Natural killer cell (primary cell): Measurements from ENCODE around the gene CYTH1. TPM values are rescaled to one million over a fixed set of nuclear protein-coding genes. Genes with fewer than 3 reads are reported as not detected.

Source experiments
- ATAC-seq, 3 donors: fragments of 150-1000 bp in 2 of 3; fragments of 200-7000 bp in 1 of 3; cut with Tn5 transposase; 1 replicate in 1 of 3; 2 replicates in 2 of 3; pipeline ENCODE4 v1.10.0; 2021; ENCODE audit warnings: mild to moderate bottlenecking in 2 of 3, moderate library complexity in 2 of 3
- DNase-seq, 2 donors: peaks; one replicate each; pipeline versions ENCODE4 v3.0.0 to v3.0.0-alpha.2; 2013 to 2021; ENCODE audit warnings: mixed read lengths in 1 of 2
- H3K27ac ChIP-seq: one replicate; pipeline ENCODE4 v1.5.1; 2013; ENCODE audit warnings: mild to moderate bottlenecking, low read length
- H3K27me3 ChIP-seq: one replicate; pipeline ENCODE4 v1.6.1; 2013; ENCODE audit warnings: low read length; ENCODE audit not compliant: control insufficient read depth, insufficient read depth
- H3K36me3 ChIP-seq: one replicate; pipeline ENCODE4 v1.6.1; 2013; ENCODE audit warnings: low read length; ENCODE audit not compliant: control insufficient read depth, insufficient read depth
- H3K4me1 ChIP-seq: one replicate; pipeline ENCODE4 v1.6.1; 2013; ENCODE audit warnings: low read length; ENCODE audit not compliant: control insufficient read depth, insufficient read depth
- H3K4me3 ChIP-seq: one replicate; pipeline ENCODE4 v1.5.1; 2013; ENCODE audit warnings: low read length
- H3K9me3 ChIP-seq: one replicate; pipeline ENCODE4 v1.6.1; 2013; ENCODE audit warnings: low read length; ENCODE audit not compliant: control insufficient read depth, insufficient read depth
- H3K27ac Mint-ChIP-seq, 2 donors: one replicate each; pipeline ENCODE4 v1.8.0; 2022; ENCODE audit warnings: mild to moderate bottlenecking in 2 of 2, mixed read lengths in 2 of 2, moderate library complexity in 1 of 2
- H3K27me3 Mint-ChIP-seq, 2 donors: one replicate each; pipeline ENCODE4 v1.8.0; 2022; ENCODE audit warnings: low read depth in 2 of 2, mixed read lengths in 2 of 2
- H3K36me3 Mint-ChIP-seq: one replicate; pipeline ENCODE4 v1.8.0; 2022; ENCODE audit warnings: mixed read lengths
- H3K4me1 Mint-ChIP-seq, 2 donors: one replicate each; pipeline ENCODE4 v1.8.0; 2022; ENCODE audit warnings: mixed read lengths in 2 of 2
- H3K4me3 Mint-ChIP-seq: one replicate; pipeline ENCODE4 v1.8.0; 2022; ENCODE audit warnings: mild to moderate bottlenecking, moderate library complexity, mixed read lengths
- H3K9me3 Mint-ChIP-seq, 2 donors: one replicate each; pipeline ENCODE4 v1.8.0; 2022; ENCODE audit warnings: mixed read lengths in 2 of 2
- WGBS: methylation state at CpG from one replicate; pipeline ENCODE4 v1.1.7; 2013; ENCODE audit warnings: missing lambda C conversion rate; ENCODE audit not compliant: insufficient coverage; 5-methylcytosine and 5-hydroxymethylcytosine counted together
- intact Hi-C: fragments of 100-400 bp; cut with micrococcal nuclease; formaldehyde crosslinking; loops from one replicate; pipeline ENCODE4 v1.14.2; 2022
- total RNA-seq, 4 donors: library from RNA; stranded (reverse); fragments of 120-200 nt in 1 of 4; gene quantifications; one replicate each; pipeline versions ENCODE4 v1.2.3 to v1.2.4, GENCODE V29; 2013 to 2022
- TF ChIP-seq, protein P1 (sequence below): fragments of 200-600 bp; IDR thresholded peaks from one replicate; pipeline ENCODE4 v1.8.0; 2022; ENCODE audit warnings: antibody characterized with exemption

Gene CYTH1
- total RNA-seq, 3 donors from 2014 or later (not counting 1 experiment from before 2014, with no cell fraction given), result 437 to 514 (median 457) TPM

DNA sequence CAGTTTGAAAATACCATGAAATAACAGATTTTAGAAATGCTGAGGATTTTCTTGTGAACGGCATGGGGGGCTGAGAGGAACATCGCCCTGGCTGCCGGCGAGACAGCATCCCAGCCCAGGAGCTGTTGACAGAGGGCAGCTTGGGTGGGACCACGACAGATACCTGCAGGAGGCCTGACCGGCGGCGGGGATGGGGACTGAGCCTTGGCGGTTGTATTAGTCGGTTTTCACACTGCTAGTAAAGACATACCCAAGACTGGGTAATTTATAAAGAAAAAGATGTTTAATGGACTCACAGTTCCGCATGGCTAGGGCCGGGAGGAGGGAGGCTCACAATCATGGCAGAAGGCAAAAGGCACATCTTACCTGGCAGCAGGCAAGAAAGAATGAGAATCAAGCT lies 122.5 kb downstream of the CYTH1 start:
- no peak overlapping the region for H3K4me3 Mint-ChIP-seq
- Histone ChIP-seq H3K27ac (no peak overlapping the region), H3K9me3 (no peaks in the 10 kb centered on the region), H3K4me1 (peaks cover 1% of the 10 kb centered on the region), H3K36me3 (no peaks in the 10 kb centered on the region), H3K4me3 (no peak overlapping the region), H3K27me3 (no peaks in the 10 kb centered on the region)
- DNase-seq, result no peak
- no peaks in the 10 kb centered on the region for H3K9me3 Mint-ChIP-seq
- 97% methylated on average over 12 of the region's 12 CpGs for WGBS
- peaks cover 3 to 10% of the 10 kb centered on the region in 2 donors for H3K4me1 Mint-ChIP-seq
- intact Hi-C loops, result no loop called here
- TF ChIP-seq, protein P1, sequence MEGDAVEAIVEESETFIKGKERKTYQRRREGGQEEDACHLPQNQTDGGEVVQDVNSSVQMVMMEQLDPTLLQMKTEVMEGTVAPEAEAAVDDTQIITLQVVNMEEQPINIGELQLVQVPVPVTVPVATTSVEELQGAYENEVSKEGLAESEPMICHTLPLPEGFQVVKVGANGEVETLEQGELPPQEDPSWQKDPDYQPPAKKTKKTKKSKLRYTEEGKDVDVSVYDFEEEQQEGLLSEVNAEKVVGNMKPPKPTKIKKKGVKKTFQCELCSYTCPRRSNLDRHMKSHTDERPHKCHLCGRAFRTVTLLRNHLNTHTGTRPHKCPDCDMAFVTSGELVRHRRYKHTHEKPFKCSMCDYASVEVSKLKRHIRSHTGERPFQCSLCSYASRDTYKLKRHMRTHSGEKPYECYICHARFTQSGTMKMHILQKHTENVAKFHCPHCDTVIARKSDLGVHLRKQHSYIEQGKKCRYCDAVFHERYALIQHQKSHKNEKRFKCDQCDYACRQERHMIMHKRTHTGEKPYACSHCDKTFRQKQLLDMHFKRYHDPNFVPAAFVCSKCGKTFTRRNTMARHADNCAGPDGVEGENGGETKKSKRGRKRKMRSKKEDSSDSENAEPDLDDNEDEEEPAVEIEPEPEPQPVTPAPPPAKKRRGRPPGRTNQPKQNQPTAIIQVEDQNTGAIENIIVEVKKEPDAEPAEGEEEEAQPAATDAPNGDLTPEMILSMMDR, result no peak
- H3K27ac Mint-ChIP-seq, result no peak overlapping the region
- no peaks in the 10 kb centered on the region for H3K27me3 Mint-ChIP-seq
- ATAC-seq, result no peak
- H3K36me3 Mint-ChIP-seq, result no peaks in the 10 kb centered on the region

DNA sequence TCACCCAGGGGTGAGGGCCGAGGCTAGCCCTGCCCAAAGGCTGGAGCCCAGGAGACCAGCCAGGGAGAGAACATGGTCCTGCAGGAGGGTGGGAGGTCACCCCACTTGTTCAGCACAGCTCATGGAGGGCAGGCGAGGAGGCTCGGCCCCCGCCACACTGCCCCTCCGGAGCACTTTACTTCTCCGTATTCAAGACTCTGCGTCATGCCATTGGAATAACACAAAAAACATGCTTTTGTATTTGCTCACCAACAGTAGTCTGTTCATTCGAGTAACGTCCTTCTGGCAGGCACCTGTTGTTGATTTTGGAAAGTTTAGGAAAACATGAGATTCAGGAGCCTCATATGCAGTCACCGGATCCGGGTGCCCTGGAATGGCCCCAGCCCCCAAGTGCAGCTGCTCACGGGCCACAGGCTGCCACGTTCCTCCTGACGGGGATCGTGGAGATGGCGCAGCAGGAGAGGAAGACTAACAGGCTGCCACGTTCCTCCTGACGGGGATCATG lies 123.7 kb downstream of the CYTH1 start:
- H3K27ac Mint-ChIP-seq, result no peak overlapping the region
- H3K4me1 Mint-ChIP-seq, result peaks cover 0 to 4% of the 10 kb centered on the region in 2 donors
- H3K4me3 Mint-ChIP-seq, result no peak overlapping the region
- WGBS, result 96% methylated on average over 18 of the region's 18 CpGs
- intact Hi-C loops, result no loop called here
- no peak overlapping the region for H3K4me3 ChIP-seq
- H3K27me3 ChIP-seq, result no peaks in the 10 kb centered on the region
- H3K27me3 Mint-ChIP-seq, result no peaks in the 10 kb centered on the region
- no peaks in the 10 kb centered on the region for H3K36me3 Mint-ChIP-seq
- no peaks in the 10 kb centered on the region for H3K9me3 ChIP-seq
- H3K9me3 Mint-ChIP-seq, result no peaks in the 10 kb centered on the region
- no peaks in the 10 kb centered on the region for H3K4me1 ChIP-seq
- H3K27ac ChIP-seq, result no peak overlapping the region
- no peaks in the 10 kb centered on the region for H3K36me3 ChIP-seq
- DNase-seq, result no peak
- no peak for ATAC-seq
- TF ChIP-seq, protein P1, result no peak

- Mint-ChIP-seq H3K27ac (no peak overlapping the region), H3K4me3 (no peak overlapping the region), H3K4me1 (peaks cover 0 to 4% of the 10 kb centered on the region in 2 donors), H3K9me3 (no peaks in the 10 kb centered on the region), H3K27me3 (no peaks in the 10 kb centered on the region), H3K36me3 (no peaks in the 10 kb centered on the region)
- Histone ChIP-seq H3K4me1 (no peaks in the 10 kb centered on the region), H3K27me3 (no peaks in the 10 kb centered on the region), H3K27ac (no peak overlapping the region), H3K9me3 (no peaks in the 10 kb centered on the region), H3K36me3 (no peaks in the 10 kb centered on the region), H3K4me3 (no peak overlapping the region)
- TF ChIP-seq, protein P1, result no peak
- ATAC-seq (no peak), DNase-seq (no peak)
- intact Hi-C loops, result no loop called here
- 93% methylated on average over 9 of the region's 9 CpGs for WGBS
These were observed 126.7 kb downstream of the CYTH1 start for GRCh38 chr17:78655251-78655940.

- 86% methylated on average over 2 of the region's 2 CpGs for WGBS
- no peak overlapping the region for H3K4me3 ChIP-seq
- H3K4me1 ChIP-seq, result no peaks in the 10 kb centered on the region
- DNase-seq (no peak), ATAC-seq (no peak)
- Mint-ChIP-seq H3K27ac (no peak overlapping the region), H3K4me3 (no peak overlapping the region), H3K36me3 (no peaks in the 10 kb centered on the region), H3K4me1 (peaks cover 0 to 4% of the 10 kb centered on the region in 2 donors), H3K27me3 (peaks cover 0 to under 1% of the 10 kb centered on the region in 2 donors), H3K9me3 (no peaks in the 10 kb centered on the region)
- TF ChIP-seq, protein P1, result no peak
- no peak overlapping the region for H3K27ac ChIP-seq
- no peaks in the 10 kb centered on the region for H3K27me3 ChIP-seq
- no peaks in the 10 kb centered on the region for H3K36me3 ChIP-seq
- H3K9me3 ChIP-seq, result no peaks in the 10 kb centered on the region
- intact Hi-C loops, result no loop called here
These were observed 127.7 kb downstream of the CYTH1 start for GRCh38 chr17:78654325-78654724.
